Ascending aorta (tissue), 2 donors: ENCODE measurements around the gene TGFB1. TPM values are rescaled to one million over a fixed set of nuclear protein-coding genes. Genes with fewer than 3 reads are reported as not detected.

ENCODE experiments used
- DNase-seq, 2 donors: peaks; one replicate each; pipeline ENCODE4 v3.0.0-alpha.2; 2019; ENCODE audit warnings: low spot score in 2 of 2
- H3K27ac ChIP-seq, 2 donors: fragments of 200-600 bp; sonication (generic); one replicate each; pipeline ENCODE4 v1.5.1; 2016 to 2017; ENCODE audit warnings: mild to moderate bottlenecking in 1 of 2
- H3K27me3 ChIP-seq: fragments of 200-600 bp; sonication (generic); one replicate; pipeline ENCODE4 v1.5.1; 2017
- H3K36me3 ChIP-seq, 2 donors: fragments of 200-600 bp; sonication (generic); one replicate each; pipeline ENCODE4 v1.5.1; 2016
- H3K4me1 ChIP-seq, 2 donors: fragments of 200-600 bp; sonication (generic); one replicate each; pipeline ENCODE4 v1.5.1; 2016 to 2017; ENCODE audit warnings: mild to moderate bottlenecking in 1 of 2
- H3K4me3 ChIP-seq, 2 donors: fragments of 200-600 bp; sonication (generic); one replicate each; pipeline ENCODE4 v1.5.1; 2016 to 2017; ENCODE audit warnings: mild to moderate bottlenecking in 1 of 2
- H3K9me3 ChIP-seq, 2 donors: fragments of 200-600 bp; sonication (generic); one replicate each; pipeline ENCODE4 v1.5.1; 2016
- CTCF ChIP-seq, 3 experiments: fragments of 200-600 bp in 2 of 3; fragments of 450-650 bp in 1 of 3; sonication (generic) in 2 of 3; IDR thresholded peaks; one replicate each; pipeline ENCODE4 v1.5.1; 2016 to 2019; ENCODE audit warnings: antibody characterized with exemption in 3 of 3, mild to moderate bottlenecking in 1 of 3, moderate library complexity in 1 of 3
- intact Hi-C: fragments of 100-400 bp; cut with DNase I; formaldehyde crosslinking; loops from one replicate; pipeline ENCODE4 v1.15.1; 2023
- total RNA-seq: library from RNA; depleted of rRNA; stranded (reverse); fragments of >200 nt; gene quantifications from one replicate; pipeline ENCODE4 v1.1.0, GENCODE V29; 2016

The TGFB1 gene
- 103 TPM for total RNA-seq

DNA sequence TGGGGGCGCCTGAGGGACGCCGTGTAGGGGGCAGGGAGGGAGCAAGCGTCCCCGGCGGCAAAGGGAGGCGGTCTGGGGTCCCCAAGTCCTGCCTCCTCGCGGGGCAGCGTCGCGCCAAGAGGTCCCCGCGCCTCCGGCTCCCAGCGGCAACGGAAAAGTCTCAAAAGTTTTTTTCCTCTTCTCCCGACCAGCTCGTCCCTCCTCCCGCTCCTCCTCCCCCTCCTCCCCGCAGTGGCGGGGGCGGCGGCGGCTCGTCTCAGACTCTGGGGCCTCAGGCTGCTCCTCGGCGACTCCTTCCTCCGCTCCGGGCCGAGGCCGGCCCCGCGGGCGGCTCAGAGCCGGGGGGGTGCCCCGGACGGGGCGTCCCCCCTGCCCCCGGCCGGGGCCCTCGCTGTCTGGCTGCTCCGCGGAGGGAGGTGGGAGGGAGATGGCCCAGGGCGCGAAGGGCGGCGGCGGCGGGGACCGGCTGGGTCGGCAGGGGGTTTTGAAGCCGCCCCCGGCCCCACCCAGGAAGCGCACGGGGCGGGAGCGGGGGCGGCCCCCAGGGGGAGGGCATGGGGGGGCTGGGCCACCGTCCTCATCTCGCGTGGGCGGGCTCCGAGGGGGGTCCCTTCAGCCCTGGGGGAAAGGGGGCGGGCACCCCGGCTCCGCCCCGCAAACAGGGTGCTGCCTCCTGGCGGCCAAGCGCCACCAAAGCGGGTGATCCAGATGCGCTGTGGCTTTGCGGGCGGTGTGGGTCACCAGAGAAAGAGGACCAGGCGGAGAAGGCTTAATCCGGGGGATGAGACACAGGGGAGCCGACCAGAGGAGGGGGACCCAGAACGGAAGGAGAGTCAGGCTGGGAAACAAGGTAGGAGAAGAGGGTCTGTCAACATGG is at the start of gene TGFB1:
TSS of gene TGFB1 (minus strand) at position 457 of the 877 bp plus-strand sequence. CDS start 878 bp downstream, outside the sequence.
- H3K9me3 ChIP-seq, result no peaks in the 10 kb centered on the region
- intact Hi-C loops, result loop anchor here (1.0 to 5.0 kb wide), 5 partner anchors 10 to 136 kb away; partner anchors contain the start of genes AXL and TMEM91
- no peaks in the 10 kb centered on the region for H3K27me3 ChIP-seq
- peak; percentile 62 to 95 for DNase-seq
- H3K4me3 ChIP-seq, result peak within 1 kb of the TSS; percentile 66 to 90
- TF ChIP-seq CTCF (IDR thresholded peaks at IDR 0.05), result peak; percentile 84 to 95 (median 93)
- H3K36me3 ChIP-seq, result no peaks in the 10 kb centered on the region
- H3K27ac ChIP-seq, result peak within 1 kb of the TSS; percentile 88 to 93
- peaks cover 0 to 6% of the 10 kb centered on the region in 2 donors for H3K4me1 ChIP-seq

DNA sequence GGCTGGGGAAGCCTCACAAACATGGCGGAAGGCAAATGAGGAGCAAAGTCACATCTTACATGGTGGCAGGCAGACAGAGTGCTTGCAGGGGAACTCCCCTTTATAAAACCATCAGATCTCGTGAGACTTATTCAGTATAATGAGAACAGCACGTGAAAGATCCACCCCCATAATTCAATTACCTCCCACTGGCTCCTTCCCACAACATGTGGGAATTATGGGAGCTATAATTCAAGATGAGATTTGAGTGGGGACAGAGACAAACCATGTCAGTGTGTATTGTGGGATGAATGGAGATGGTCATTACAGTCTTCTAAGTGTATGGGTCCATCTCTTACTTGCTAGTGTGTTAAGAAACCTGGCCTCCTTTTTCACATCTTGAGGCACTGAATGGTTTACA is 48.3 kb upstream of the TGFB1 start:
- peaks cover 0 to 2% of the 10 kb centered on the region in 2 donors for H3K36me3 ChIP-seq
- intact Hi-C loops, result no loop called here
- H3K4me1 ChIP-seq, result peaks cover 7 to 9% of the 10 kb centered on the region in 2 donors
- H3K27ac ChIP-seq, result no peak overlapping the region
- no peaks in the 10 kb centered on the region for H3K27me3 ChIP-seq
- no peak for DNase-seq
- TF ChIP-seq CTCF (IDR thresholded peaks at IDR 0.05), result no peak
- no peak overlapping the region for H3K4me3 ChIP-seq
- no peaks in the 10 kb centered on the region for H3K9me3 ChIP-seq

- Histone ChIP-seq H3K27ac (no peak overlapping the region), H3K9me3 (no peaks in the 10 kb centered on the region), H3K4me3 (no peak overlapping the region), H3K27me3 (no peaks in the 10 kb centered on the region), H3K4me1 (peaks cover 7 to 9% of the 10 kb centered on the region in 2 donors), H3K36me3 (peaks cover 0 to 2% of the 10 kb centered on the region in 2 donors)
- TF ChIP-seq CTCF (IDR thresholded peaks at IDR 0.05), result no peak
- intact Hi-C loops, result no loop called here
- no peak for DNase-seq
Observed at GRCh38 chr19:41401483-41401882, 47.8 kb upstream of the TGFB1 start.

DNA sequence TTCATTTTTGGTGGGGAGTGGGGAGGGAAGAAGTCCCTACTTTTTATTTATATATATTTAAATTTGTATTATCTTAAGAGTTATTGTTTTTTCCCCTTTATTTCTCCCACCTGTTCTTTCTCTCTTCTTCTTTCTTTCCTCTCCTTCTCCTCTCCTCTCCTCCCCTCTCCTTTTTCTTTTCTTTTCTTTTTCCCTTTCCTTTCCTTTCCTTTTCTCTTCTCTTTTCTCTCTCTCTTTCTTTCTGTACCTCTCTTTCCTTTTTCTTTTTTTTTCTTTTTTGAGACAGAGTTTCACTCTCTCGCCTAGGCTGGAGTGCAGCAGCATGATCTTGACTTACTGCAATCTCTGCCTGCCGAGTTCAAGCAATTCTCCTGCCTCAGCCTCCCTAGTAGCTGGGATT is 45.8 kb upstream of the TGFB1 start:
- H3K36me3 ChIP-seq, result peaks cover 0 to 2% of the 10 kb centered on the region in 2 donors
- intact Hi-C loops, result no loop called here
- TF ChIP-seq CTCF (IDR thresholded peaks at IDR 0.05), result no peak
- no peaks in the 10 kb centered on the region for H3K27me3 ChIP-seq
- H3K4me3 ChIP-seq, result peak overlapping the region in 1 of 2 donors; percentile 95
- no peak overlapping the region for H3K27ac ChIP-seq
- H3K4me1 ChIP-seq, result peaks cover 7 to 9% of the 10 kb centered on the region in 2 donors
- no peak for DNase-seq
- H3K9me3 ChIP-seq, result no peaks in the 10 kb centered on the region

DNA sequence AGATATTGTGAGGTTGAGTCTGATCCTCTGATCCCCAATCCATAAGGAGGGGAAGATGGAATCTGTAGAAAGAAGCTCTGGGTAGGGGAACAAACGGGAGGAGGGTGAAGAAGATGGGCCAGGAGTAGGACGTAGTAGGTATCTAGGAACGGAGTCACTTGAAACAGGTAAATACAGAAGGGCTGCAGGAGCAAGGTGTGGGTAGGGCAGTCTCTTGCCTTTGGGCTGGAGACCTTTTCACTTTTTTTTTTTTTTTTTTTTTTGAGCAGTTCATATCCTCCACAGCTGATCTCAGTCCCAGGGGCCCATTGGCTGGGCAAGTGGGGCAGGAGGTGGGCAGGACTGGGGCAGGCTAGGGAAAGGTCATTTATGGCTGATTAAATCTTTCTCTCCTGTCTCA is 45.4 kb upstream of the TGFB1 start:
- DNase-seq, result no peak
- Histone ChIP-seq H3K4me1 (peaks cover 7 to 9% of the 10 kb centered on the region in 2 donors), H3K27me3 (no peaks in the 10 kb centered on the region), H3K4me3 (peak overlapping the region; percentile 72 to 95), H3K36me3 (peaks cover 0 to 2% of the 10 kb centered on the region in 2 donors), H3K27ac (no peak overlapping the region), H3K9me3 (no peaks in the 10 kb centered on the region)
- intact Hi-C loops, result no loop called here
- TF ChIP-seq CTCF (IDR thresholded peaks at IDR 0.05), result no peak
